Left cardiac atrium (tissue), 4 donors: ENCODE data around the gene C14orf93. TPM values are rescaled to one million over a fixed set of nuclear protein-coding genes. Genes with fewer than 3 reads are reported as not detected.
A peak's percentile ranks its signal among the peaks of the same experiment; 100 is the strongest.

Source experiments
- ATAC-seq, 2 donors: fragments of 200-7000 bp; cut with Tn5 transposase; one replicate each; pipeline ENCODE4 v1.9.1; 2020; ENCODE audit warnings: mild to moderate bottlenecking in 2 of 2, moderate library complexity in 2 of 2
- DNase-seq: peaks from one replicate; pipeline ENCODE4 v3.0.0-alpha.2; 2020
- intact Hi-C, 2 donors: fragments of 100-400 bp; cut with DNase I; formaldehyde crosslinking; loops; one replicate each; pipeline versions ENCODE4 v1.14.1 to v1.15.1; 2022 to 2023
- total RNA-seq, 2 donors: library from RNA; stranded (reverse); fragmentation: NEBNext Ultra II Directional; extraction: Animal tissue kit (Norgen Biotek cat#: 25700); gene quantifications; one replicate each; pipeline ENCODE4 v1.2.1, GENCODE V29; 2021
- donor health status: DM: no; HTN: yes; CAD: no.
- donor health status: DM: no; HTN: yes; CAD: no; lungs with severe emphysema.
- donor health status: DM: yes; HTN: yes; CAD: no.
- donor health status: Dilated cardiomyopathy.

The C14orf93 gene
- total RNA-seq, 2 donors from 2014 or later: 3.9 to 4.7 TPM

DNA sequence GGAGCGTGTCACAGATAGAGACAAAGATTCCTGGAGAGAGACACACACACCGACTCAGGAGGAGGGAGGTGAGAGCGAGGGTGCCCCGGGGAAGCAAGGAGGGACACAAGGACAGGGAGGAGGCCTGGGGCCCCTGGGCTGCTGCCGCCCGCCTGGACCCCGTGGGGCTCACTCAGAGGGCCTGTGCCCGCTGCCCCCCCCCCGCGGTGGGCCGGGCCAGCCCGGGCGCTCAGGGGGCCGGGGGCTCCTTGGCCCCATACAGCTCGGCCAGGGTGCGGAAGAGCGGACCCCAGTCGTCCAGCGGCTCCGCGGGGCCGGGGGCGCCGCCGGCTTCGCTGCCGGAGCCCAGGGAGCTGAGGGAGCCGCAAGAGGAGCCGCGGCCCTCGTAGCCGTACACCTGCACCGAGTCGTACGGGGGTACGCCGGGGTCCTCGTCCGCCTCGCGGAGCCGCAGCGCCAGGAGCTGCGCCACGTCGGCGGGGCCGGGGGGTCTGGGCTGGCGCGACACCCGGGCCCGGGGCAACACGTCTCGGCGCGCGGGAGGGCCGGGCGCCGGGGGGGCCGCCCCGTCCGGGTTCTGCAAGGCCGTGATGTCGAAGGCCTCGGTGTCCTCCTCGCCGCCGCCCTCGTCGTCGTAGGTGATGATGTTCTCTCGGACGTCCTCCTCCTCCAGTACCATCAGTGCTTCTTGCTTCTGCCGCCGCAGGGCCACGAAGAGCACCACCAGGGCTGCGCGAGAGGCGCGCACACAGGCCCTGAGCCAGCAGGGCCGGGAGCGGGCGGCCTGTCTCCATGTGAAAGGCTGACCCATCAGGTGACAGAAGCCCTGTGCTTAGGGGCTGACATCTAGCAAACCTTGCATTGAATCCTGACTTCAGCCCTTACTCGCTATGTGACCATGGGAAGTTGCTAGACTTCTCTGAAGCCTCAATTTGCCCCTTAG is 38.1 kb upstream of the C14orf93 start:
- ATAC-seq: no peak
- intact Hi-C loops: no loop called here
- DNase-seq: no peak

DNA sequence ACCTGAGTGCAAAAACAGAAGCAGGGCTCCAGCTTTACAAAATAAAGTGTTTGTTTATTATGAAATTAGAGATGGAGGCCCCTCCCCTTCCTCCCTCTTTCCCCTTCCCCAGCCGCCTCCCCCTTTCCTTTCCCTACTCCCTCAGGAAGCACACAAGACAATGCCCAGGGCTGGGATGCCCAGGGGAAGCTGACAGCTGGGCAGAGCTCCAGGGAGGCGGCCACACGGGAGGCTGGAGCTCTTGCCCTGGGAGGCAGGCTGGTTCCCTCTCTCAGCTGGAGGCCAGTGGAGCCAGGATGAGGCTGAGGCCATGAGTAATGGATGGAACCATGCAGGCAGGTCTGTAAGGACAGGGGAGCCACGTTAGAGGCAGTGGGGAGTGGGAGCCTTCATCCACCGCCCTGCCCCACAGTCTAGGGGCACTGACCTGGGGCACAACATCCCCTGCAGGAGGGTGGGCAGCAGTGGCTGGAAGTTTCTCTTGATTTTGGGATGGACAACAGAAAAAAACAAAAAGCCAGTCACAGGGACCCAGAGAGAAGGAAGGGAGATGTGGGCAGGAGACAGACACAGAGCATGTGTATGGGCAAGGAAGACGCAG is 37.2 kb upstream of the C14orf93 start:
- DNase-seq: peak; percentile 41
- intact Hi-C loops: no loop called here
- ATAC-seq: peak; percentile 31 to 59

DNA sequence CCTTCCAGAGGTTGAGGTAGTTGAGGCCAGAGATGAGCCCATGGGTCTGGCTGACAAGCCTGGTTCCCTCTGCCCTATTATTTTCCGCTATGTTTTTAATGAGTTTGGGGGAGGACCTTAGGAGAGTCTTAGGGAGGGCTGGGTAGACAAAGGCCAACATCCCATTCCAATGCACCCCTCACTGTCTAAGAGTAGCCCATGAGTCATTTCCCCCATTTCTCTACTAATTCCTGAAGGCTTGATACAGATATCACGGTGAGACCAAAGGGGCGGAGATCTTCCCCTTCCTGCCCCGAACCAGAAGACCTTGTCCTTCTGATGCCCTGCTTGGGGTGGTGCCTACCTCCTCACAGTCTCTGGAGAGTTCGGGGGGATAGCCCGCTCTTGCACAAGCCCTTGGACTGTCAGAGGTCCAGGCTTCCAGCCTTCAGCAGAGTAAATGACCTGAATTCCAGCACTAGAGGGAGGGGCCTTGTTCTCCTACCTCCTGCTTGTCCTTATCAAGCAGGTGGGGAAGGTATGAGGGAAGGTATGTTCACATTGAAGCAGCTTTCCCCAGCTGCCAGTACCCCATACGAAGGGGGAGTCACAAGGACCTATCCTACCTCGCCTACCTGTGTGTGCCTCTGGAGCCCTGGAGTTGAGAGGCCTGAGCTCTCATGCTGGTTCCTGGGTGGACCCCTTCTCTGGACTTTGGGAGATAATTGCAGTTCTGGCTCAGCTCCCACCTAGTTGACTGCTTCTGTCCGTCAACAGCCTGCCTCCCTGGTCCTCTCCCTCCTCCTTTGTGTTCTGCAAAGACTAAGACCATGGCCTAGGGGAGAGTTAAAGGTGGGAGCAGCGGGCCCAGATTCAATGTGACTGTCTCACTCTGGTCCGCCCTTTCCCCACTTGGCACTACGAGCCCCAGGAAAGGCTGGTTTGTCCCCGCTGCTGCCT is 35.7 kb upstream of the C14orf93 start:
- ATAC-seq (peak; percentile 36 to 41), DNase-seq (no peak)
- intact Hi-C loops: no loop called here

DNA sequence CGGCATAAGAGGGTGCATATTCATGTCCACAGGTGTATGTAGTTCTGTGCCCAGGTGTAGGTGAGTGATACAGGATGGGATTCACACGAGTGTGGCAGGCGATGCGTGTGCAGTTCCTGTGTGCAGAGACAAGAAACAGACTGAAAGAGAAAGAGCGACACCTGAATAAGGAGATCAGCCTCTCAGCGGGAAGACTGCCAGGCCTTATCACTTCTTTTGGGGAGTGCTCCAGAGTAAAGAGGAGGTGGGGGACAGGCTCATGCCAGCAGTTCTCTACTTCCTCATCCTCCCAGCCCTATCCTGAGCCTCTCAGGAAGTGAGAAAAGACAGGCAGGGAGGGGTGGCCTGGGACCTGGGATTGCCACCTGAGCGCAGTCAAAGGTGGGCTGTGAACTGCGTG is 34.9 kb upstream of the C14orf93 start:
- intact Hi-C loops: no loop called here
- no peak for DNase-seq
- no peak for ATAC-seq

DNA sequence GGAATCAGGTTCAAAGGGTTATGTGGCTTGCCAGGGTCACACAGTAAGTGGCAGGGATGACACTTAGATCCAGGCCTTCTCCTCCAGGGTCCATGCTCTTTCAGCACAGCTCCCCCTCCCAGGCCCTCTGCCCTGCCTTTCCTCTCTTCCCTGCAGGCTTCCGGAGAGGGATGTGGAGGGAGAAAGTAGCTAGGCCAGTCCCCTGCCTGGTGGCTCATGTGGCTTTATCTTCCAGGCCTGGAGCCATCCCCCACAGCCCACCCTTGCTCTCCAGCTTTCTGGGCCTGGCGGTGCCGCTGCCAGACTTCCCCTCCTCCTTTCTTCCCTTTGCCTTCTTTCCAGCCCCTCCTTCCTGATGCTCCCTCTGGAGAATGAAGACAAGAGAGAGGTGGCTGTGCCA is 33.8 kb upstream of the C14orf93 start:
- intact Hi-C loops: no loop called here
- DNase-seq: no peak
- ATAC-seq: no peak

DNA sequence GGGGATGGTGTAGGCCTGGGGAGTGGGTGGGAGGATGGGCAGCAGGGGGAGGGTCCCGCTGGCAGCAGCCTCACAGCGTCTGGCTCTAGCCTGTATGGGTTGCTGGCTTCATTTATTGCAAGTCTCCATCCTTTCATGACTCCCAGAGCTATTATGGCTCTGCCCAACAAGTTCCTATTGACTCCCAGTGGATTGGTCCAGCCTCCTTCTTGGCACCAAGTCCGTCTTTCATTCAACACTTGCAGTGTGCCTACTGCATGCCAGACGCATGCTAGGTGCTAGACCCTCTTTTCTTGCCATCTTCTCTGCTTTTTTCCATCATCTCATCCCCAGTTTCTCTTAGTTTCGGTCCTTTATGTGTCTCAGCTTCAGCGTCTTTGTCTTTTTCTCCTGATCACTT is 33.2 kb upstream of the C14orf93 start:
- no peak for ATAC-seq
- DNase-seq: no peak
- intact Hi-C loops: no loop called here

DNA sequence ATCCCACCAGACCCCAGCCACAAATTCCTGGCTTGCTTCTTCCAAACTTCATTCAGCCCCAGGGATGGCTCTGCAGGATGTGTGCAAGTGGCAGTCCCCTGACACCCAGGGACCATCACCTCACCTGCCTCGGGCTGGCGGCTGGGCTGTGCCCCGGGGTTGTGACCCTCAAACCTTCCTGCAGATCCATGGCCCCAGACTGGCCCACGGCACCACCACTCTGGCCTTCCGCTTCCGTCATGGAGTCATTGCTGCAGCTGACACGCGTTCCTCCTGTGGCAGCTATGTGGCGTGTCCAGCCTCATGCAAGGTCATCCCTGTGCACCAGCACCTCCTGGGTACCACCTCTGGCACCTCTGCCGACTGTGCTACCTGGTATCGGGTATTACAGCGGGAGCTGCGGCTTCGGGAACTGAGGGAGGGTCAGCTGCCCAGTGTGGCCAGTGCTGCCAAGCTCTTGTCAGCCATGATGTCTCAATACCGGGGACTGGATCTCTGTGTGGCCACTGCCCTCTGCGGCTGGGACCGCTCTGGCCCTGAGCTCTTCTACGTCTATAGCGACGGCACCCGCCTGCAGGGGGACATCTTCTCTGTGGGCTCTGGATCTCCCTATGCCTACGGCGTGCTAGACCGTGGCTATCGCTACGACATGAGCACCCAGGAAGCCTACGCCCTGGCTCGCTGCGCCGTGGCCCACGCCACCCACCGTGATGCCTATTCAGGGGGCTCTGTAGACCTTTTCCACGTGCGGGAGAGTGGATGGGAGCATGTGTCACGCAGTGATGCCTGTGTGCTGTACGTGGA is 32.4 kb upstream of the C14orf93 start, which contains the start of gene PSMB11:
Gene PSMB11 (plus strand): TSS at position 51 of the 804 bp plus-strand sequence. CDS start 14 bp downstream, at position 65.
- intact Hi-C loops: no loop called here
- no peak for ATAC-seq
- no peak for DNase-seq

DNA sequence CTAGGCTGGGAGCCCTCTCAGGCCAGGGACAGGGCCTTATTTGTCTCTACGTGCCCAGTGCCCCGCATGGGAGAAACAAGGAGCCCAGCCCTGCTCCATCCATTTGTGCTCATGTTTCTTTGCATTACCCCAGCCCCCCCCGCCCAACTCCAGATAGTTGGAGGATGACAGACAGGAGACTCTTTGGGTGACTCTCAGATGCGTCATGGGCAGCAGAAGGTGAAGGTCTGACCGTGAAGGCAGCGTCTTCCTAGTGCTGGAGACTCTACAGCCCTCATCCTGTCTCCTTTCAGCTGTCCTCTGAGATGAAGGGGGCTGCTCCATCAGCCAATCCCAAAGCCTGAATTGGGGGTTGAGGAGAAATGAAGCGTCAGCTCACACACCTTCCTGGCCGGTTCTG is 31.8 kb upstream of the C14orf93 start:
- intact Hi-C loops: no loop called here
- no peak for DNase-seq
- ATAC-seq: no peak

DNA sequence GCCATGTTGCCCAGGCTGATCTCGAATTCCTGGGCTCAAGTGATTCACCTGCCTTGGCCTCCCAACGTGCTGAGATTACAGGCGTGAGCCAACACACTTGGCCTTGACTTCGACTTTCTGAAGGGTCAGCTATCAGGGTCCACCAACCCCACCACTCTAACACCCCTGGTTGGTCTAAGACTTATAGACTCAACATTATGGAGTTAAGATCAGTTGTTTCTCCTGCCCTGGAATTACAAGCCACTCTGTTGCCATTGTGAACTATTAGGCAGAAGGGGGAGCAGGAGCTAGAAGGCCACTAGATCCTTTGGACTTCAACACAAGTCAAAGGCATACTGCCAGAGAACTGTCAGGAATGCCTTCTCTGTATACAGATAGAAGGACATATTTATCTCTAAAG is 30.2 kb upstream of the C14orf93 start:
- intact Hi-C loops: no loop called here
- DNase-seq (no peak), ATAC-seq (no peak)

DNA sequence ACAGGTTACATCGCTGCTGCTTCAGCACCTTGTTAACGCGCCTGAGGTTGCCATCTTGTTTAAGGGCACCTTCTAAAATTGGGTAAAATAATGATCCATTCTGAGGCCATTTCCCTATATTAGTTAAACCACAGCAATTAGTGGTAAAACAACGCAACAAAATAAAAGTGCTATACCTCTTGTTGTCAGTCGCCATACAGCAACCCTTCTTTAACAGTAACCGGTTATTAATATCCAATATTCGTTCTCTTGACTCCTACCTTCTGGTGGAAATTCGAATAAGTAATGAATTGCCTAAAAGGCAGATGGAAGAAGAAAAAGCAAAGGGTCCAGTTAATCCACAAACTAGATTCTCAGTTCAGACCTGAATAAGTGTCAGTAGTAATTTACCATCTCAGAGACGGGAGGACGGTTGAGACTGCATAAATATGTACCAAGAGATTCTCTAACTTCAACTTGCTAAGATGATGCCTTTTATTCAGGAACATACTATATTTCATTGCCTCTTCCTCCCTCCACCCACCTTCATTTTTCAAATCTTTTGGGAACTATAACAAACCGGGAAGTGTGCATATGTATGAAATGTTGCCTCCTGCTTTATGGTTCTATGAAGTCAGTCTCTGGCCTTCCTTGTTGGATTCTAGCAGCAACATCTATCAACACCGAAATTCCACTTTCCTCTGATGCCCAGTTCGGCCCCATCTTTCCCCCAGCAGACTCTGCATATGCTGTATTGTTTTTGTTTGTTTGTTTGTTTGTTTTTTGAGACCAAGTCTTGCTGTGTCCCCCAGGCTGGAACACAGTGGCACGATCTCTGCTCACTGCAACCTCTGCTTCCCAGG is 25.6 kb upstream of the C14orf93 start:
- intact Hi-C loops: no loop called here
- ATAC-seq (no peak), DNase-seq (no peak)

DNA sequence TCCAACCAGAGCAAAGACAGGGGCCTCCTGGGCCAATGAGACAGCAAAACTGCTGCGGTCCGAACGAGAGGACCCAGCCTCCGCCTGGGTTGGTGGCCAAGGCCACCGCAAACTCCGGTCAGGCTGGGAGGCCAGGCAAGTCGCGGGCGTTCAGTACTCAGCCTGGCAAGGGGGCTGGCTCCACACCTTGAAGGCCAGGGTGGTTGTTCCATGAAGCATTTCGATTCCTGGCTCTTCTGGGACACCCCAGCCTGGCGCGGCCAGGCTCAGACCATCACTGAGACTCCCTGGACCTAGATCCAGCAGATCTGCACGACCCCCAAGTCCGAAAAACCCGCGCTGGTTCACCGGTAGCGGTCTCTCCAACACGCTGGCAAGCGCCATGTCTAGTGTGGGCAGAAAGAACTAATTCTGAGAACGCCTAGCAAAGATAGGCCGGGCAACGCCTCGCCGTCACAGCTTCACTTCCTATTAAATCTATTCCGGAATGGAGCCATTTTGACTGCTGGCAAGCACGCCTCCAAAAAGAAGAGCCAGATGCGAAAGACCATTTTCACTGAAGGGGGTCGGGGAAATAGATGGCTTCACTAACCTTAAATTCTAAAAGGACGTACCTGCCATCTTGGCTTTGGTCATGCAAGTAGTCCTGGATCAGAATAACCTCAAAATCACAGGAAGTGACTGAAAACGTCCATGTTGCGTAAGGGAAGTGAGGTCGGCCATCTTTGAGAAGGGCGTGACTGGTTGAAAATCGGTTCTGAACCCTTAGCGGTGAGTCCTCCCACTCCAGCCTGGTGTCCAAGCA is 24.8 kb upstream of the C14orf93 start, which contains the start of gene PSMB5:
Gene PSMB5 (minus strand): TSS at position 403 of the 805 bp plus-strand sequence. CDS start 19 bp downstream, at position 384.
- intact Hi-C loops: no loop called here
- DNase-seq (peak; percentile 91), ATAC-seq (peak; percentile 98 to 99)

DNA sequence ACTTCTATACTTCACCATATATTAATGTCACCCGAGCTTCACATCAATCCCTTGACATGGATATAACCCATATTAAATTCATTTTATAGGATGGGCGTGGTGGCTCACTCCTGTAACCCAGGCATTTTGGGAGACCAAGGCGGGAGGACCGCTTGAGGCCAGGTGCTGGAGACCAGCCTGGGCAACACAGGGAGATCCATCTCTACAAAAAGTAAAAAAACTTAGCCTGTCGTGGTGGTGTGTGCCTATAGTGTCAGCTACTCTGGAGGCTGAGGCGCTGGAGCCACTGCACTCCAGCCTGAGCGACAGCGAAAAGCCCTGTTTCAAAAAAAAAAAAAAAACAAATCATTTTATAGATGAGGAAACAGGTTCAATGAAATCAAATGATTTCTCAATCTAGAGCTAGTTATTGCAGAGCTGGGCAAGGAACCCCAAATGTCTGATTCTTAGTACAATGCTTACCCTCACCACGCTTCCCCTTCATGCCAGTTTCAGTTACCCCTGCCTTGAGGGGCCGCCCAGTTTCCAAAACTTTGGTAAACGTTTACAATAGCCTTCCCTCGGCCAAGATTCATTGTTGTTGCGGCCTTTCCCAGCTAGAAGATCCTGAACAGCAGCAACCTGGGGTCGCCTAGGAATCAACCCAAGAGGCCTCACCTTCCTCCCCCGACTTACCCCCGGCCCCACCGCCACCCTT is 24.0 kb upstream of the C14orf93 start:
- no peak for DNase-seq
- peak in 1 of 2 donors; percentile 23 for ATAC-seq
- intact Hi-C loops: no loop called here

DNA sequence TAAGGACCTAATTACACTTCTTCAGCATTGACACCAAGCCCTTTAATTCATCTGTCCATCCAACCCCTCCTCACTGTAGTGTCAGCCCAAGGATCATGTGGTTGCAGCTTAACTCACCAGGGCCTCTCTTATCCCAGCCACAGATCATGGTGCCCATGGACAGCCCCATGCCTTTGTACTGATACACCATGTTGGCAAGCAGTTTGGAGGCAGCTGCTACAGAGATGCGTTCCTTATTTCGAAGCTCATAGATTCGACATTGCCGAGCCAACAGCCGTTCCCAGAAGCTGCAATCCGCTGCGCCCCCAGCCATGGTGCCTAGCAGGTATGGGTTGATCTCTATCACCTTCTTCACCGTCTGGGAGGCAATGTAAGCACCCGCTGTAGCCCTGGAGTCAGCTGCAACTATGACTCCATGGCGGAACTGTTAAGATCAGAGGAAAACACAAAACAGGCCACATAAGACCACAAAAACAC is 23.3 kb upstream of the C14orf93 start:
- intact Hi-C loops: no loop called here
- no peak for DNase-seq
- ATAC-seq: no peak

DNA sequence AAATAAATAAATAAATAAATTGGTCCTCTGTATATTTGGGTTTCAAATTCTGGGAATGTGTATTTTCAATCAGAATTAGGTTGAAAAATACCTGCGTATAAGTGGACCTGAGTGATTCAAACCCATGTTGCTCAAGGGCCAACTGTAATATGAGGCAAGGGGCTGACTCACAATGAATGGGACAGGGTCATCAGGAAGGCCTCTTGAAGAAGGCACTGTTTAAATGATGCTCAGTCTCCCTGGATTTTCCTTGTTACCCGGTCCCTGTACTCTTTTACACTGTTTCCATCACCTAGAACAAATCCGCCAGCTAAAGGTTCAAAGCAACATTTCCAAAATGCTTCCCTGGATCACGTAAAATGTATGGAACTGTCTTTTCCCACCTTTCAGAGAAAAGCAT is 21.0 kb upstream of the C14orf93 start:
- intact Hi-C loops: no loop called here
- DNase-seq (no peak), ATAC-seq (no peak)

DNA sequence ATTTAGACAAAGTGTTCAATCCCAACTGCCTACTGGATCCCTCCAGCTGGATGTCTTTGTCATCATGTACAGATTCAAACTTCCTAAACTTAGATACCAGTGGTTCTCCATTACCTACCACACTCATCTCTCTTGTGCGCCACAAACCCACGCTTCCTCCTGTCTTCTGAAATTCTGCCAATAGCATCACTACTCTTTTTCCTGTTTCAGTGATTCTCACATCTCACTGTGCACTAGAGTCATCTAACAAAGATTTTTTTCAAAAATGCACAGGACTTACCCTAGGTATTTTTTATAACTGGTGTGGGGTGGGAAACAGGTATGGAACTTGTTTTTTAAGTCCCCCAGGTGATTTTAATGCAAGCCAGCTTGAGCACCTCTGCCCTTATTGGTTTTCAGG is 18.9 kb upstream of the C14orf93 start:
- no peak for ATAC-seq
- intact Hi-C loops: no loop called here
- DNase-seq: no peak

DNA sequence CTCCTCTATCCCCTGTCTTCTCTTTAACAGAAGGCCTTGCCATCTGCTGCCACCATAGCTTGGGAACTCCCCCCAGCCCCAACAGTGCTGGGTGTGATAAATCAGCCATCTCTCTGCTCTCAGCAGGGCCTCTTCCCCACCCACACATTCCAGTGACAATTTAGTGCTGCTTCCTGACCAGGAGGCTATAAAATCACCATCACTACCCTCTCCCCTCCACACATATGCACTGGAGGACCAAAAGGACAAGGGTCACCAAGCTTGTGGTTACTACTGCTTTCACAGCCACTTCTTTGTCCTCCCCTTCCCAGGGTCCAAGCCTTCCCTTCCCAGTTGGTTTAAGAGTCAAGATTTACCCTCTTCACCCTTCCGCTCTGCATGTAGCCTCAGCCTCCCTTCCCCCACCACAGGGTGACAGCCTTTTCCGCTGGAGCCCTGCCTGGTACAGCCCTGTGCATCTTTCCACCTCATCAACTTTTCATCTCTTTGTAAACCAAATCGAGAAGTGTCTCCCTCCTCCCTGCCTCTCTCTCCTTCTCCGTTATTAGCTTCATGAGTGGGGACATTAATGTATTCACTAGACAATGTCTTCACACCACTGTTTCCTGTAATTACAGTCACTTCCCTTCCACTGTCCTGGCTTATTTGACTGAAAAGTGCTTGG is 15.3 kb upstream of the C14orf93 start:
- DNase-seq: no peak
- ATAC-seq: no peak
- intact Hi-C loops: no loop called here
